HG03175 (cell line): ENCODE measurements around the gene TM4SF18.
"Not testable (repeated sequence)": the region's sequence is repeated elsewhere in the genome, so short reads cannot be mapped to it uniquely, and the experiment has no call there.

Experiments
- ATAC-seq: cut with Tn5 transposase; IDR thresholded peaks from one replicate; pipeline ENCODE4 v1.9.1; 2021; ENCODE audit warnings: mild to moderate bottlenecking, moderate library complexity; ENCODE audit not compliant: unreplicated experiment

TM4SF18 gene

GRCh38 chr3:149368674-149369497, 35.5 kb upstream of the TM4SF18 start:
- no peak for ATAC-seq

- no peak for ATAC-seq
Measured at GRCh38 chr3:149368201-149368673, 34.8 kb upstream of the TM4SF18 start.

- ATAC-seq = no peak
Measured at GRCh38 chr3:149366941-149367840, 33.8 kb upstream of the TM4SF18 start.

- no peak for ATAC-seq
Measured at GRCh38 chr3:149366031-149366430, 32.6 kb upstream of the TM4SF18 start.

- ATAC-seq = no peak
Measured at GRCh38 chr3:149364624-149365023, 31.2 kb upstream of the TM4SF18 start.

- ATAC-seq = no peak
Measured at GRCh38 chr3:149363053-149363452, 29.6 kb upstream of the TM4SF18 start.

GRCh38 chr3:149362366-149362765, 28.9 kb upstream of the TM4SF18 start:
- no peak for ATAC-seq

- ATAC-seq = no peak
Measured at GRCh38 chr3:149356630-149357029, 23.2 kb upstream of the TM4SF18 start.

- ATAC-seq = no peak
Measured at GRCh38 chr3:149356044-149356592, 22.7 kb upstream of the TM4SF18 start.

GRCh38 chr3:149353581-149354184, 20.2 kb upstream of the TM4SF18 start:
- no peak for ATAC-seq

GRCh38 chr3:149352556-149352955, 19.1 kb upstream of the TM4SF18 start:
- ATAC-seq = peak; percentile 85

- ATAC-seq = no peak
Measured at GRCh38 chr3:149343951-149344350, 10.5 kb upstream of the TM4SF18 start.

GRCh38 chr3:149342413-149343380, 9.3 kb upstream of the TM4SF18 start:
- no peak for ATAC-seq

- ATAC-seq = no peak
Measured at GRCh38 chr3:149340310-149340933, 7.0 kb upstream of the TM4SF18 start.

- ATAC-seq = no peak
Measured at GRCh38 chr3:149339931-149340309, 6.5 kb upstream of the TM4SF18 start.

- ATAC-seq = not testable (repeated sequence)
Measured at GRCh38 chr3:149337486-149337885, 4.0 kb upstream of the TM4SF18 start.

GRCh38 chr3:149336925-149337324, 3.5 kb upstream of the TM4SF18 start:
- no peak for ATAC-seq

GRCh38 chr3:149332771-149333170, 665 bp downstream of the TM4SF18 start:
- no peak for ATAC-seq

- no peak for ATAC-seq
Measured at GRCh38 chr3:149332227-149332765, 1.1 kb downstream of the TM4SF18 start.
